Colonic mucosa (tissue), 4 donors: Measurements from ENCODE around the gene GALNS. TPM values are rescaled to one million over a fixed set of nuclear protein-coding genes. Genes with fewer than 3 reads are reported as not detected.

ENCODE experiments used
- DNase-seq: peaks from one replicate; pipeline ENCODE4 v3.0.0-alpha.2; 2020
- H3K27ac ChIP-seq: fragments of 200-600 bp; one replicate; pipeline ENCODE4 v1.8.0; 2021
- H3K27me3 ChIP-seq: fragments of 200-600 bp; one replicate; pipeline ENCODE4 v1.8.0; 2021
- H3K36me3 ChIP-seq: fragments of 200-600 bp; one replicate; pipeline ENCODE4 v1.8.0; 2021
- H3K4me1 ChIP-seq: fragments of 200-600 bp; one replicate; pipeline ENCODE4 v1.8.0; 2021; ENCODE audit warnings: mild to moderate bottlenecking
- H3K4me3 ChIP-seq: fragments of 200-600 bp; one replicate; pipeline ENCODE4 v1.8.0; 2021
- H3K9ac ChIP-seq, 2 donors: one replicate each; pipeline ENCODE4 v1.7.0; 2013; ENCODE audit warnings: control low read depth in 2 of 2, low read depth in 2 of 2, low read length in 2 of 2
- H3K9me3 ChIP-seq: fragments of 200-600 bp; one replicate; pipeline ENCODE4 v1.8.0; 2021
- CTCF ChIP-seq: fragments of 200-600 bp; IDR thresholded peaks from one replicate; pipeline ENCODE4 v1.8.0; 2022; ENCODE audit warnings: antibody characterized with exemption, mild to moderate bottlenecking
- intact Hi-C: fragments of 100-400 bp; cut with DNase I; formaldehyde crosslinking; loops from one replicate; pipeline ENCODE4 v1.14.1; 2022
- total RNA-seq, 2 donors: library from RNA; stranded (reverse); fragmentation: NEBNext Ultra II Directional in 1 of 2; extraction: Animal tissue kit (Norgen Biotek cat#: 25700) in 1 of 2; gene quantifications; one replicate each; pipeline ENCODE4 v1.2.1, GENCODE V29; 2021
- donor health status: healthy.
- donor health status: DM: no; HTN: no; CAD: no.
- donor health status: DM: no; HTN: no; CAD: no.

GALNS gene
- total RNA-seq, 2 donors from 2014 or later, result 22.8 to 44.5 TPM

DNA sequence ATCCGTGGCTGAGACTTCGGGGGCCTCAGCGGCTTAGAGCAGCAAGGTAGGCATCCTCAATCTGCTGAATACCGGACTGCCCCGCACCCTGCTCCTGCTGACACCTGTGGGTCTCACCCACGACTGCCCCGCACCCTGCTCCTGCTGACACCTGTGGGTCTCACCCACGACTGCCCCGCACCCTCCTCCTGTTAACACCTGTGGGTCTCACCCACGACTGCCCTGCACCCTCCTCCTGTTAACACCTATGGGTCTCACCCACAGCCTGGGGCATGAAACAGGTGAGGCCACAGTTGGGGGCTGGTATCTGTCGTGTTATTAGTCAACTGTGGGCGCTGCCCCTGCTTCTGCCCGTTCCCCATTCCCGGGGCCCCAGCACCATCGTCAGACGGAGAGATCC is 46.0 kb upstream of the GALNS start:
- H3K27me3 ChIP-seq, result no peaks in the 10 kb centered on the region
- no peaks in the 10 kb centered on the region for H3K4me1 ChIP-seq
- no peaks in the 10 kb centered on the region for H3K36me3 ChIP-seq
- no peak overlapping the region for H3K27ac ChIP-seq
- intact Hi-C loops, result no loop called here
- no peak overlapping the region for H3K4me3 ChIP-seq
- TF ChIP-seq CTCF, result no peak
- H3K9me3 ChIP-seq, result no peaks in the 10 kb centered on the region
- DNase-seq, result no peak
- H3K9ac ChIP-seq, result no peak overlapping the region

DNA sequence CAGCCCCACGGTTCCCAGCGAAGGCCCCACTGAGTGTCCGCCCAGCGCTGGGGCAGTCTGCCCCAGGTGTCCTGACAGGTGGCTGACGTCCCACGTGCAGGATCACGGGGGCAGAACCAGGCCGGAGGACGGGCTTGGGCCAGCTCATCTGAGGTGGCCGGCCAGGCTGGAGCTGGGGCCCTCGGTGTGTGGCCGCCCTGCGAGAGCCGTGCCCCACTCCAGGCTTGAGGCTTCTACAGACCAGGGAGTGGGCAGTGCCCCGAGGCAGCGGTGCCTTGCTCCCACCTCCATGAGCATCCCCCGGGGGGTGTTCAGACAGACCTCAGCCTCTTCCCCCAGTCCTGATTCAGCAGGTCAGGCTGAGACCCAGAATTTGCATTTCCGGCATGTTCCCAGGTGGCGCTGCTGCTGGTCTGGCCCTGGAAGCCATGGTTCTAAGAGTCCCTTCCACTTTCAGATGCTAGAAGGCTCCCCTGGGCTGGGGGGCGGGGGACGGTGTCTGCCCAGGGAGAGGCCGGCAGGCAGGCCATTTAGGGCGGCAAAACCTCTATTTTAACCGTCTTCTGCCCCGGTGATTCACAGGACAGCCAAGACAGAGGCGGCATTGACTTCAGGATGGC is 45.1 kb upstream of the GALNS start:
- Histone ChIP-seq H3K4me3 (no peak overlapping the region), H3K27me3 (no peaks in the 10 kb centered on the region), H3K4me1 (no peaks in the 10 kb centered on the region), H3K9ac (no peak overlapping the region), H3K9me3 (no peaks in the 10 kb centered on the region), H3K36me3 (no peaks in the 10 kb centered on the region), H3K27ac (no peak overlapping the region)
- TF ChIP-seq CTCF, result no peak
- intact Hi-C loops, result no loop called here
- DNase-seq, result no peak

DNA sequence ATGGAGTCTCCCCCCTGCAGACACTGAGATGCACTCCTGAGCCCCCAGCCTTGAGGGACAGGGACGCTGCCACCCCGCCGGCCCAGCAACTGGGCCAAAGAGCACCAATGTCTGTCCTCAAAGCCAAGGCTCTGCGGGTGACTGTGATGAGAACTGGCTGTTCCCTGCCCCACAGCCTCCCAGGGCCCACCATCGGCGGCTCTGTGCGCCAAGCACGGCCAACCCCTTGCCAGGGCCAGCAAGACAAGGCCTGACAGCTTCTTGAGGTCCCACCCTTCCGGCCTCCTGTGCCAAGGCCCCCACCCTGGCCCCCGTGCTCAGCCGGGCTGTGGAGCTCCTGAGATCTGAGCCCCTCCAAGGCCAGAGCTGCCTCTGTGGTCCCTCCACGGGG is 43.9 kb upstream of the GALNS start:
- Histone ChIP-seq H3K27ac (no peak overlapping the region), H3K9me3 (no peaks in the 10 kb centered on the region), H3K27me3 (no peaks in the 10 kb centered on the region), H3K9ac (no peak overlapping the region), H3K36me3 (no peaks in the 10 kb centered on the region), H3K4me1 (no peaks in the 10 kb centered on the region), H3K4me3 (no peak overlapping the region)
- DNase-seq, result no peak
- no peak for TF ChIP-seq CTCF
- intact Hi-C loops, result no loop called here

DNA sequence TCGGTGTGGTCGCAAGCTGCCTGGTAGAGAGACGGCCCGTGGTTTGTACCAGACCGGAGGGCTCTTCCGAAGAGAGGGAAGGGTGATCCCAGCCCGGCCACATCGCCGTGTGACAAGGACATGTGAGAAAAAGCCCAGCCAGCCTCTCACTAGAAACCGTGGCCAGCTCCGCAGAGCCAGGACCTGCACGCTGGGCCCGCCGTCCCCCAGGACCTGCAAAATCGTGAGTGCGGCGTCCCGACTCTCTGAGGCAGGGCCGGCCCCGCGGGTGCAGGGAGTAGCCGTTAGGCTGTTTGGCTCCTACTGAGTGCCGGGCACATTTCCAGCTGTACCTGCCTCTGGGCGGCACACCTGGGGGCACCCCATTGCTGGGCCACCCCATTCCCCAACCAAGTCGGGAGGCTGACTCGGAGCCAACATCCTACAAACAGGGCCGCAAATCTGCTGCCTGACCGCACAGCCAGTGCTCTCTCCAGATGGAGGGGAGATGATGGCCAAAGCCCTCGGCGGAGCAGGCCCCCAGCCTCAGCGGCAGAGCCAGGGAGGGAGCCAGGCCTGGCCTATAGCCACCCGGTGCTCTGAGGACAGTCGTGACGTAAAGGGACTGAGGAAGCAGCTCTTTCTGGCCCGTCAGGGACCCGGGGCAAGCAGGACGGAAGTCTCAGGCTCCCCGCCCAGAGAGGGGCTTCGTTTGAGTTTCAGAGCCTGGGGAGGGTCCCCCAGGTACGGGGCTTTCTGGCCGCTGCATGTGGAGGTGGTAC is 43.3 kb upstream of the GALNS start:
- H3K27ac ChIP-seq, result no peak overlapping the region
- DNase-seq, result no peak
- TF ChIP-seq CTCF, result no peak
- no peaks in the 10 kb centered on the region for H3K4me1 ChIP-seq
- H3K9me3 ChIP-seq, result no peaks in the 10 kb centered on the region
- no peak overlapping the region for H3K4me3 ChIP-seq
- H3K9ac ChIP-seq, result no peak overlapping the region
- H3K27me3 ChIP-seq, result no peaks in the 10 kb centered on the region
- intact Hi-C loops, result no loop called here
- H3K36me3 ChIP-seq, result no peaks in the 10 kb centered on the region

DNA sequence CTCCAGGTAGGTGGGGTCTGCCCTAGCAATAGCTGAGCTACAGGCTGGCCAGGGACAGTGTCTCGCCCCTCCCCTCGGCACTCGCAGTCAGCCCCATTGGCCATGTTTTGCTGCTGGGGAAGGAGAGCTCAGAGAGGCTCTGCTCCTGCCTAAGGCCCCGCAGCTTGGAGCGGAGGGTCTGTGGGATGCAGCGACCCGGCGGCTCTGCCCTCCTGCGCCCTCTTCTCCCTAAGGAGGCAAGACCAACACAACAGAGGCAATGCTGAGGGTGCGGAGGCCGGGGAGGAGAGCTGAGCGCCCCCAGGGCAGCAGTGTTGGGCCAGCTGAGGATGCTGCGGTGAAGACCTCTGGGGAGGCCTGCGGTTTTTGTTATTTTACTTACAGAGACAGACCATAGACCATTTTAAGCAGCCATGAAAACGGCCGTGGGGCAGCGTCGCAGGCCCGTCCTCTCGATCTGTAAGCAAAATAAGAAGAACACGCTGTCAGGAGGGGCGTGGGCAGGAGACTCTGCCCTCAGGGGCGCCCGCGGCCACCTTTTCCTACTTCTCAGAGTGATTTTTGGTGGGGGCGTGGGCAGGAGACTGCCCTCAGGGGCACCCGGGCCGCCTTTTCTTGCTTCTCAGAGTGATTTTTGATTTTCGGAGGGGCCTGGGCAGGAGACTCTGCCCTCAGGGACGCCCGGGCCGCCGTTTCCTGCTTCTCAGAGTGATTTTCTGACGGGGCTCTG is 41.1 kb upstream of the GALNS start:
- DNase-seq, result no peak
- no peaks in the 10 kb centered on the region for H3K4me1 ChIP-seq
- no peak for TF ChIP-seq CTCF
- H3K27me3 ChIP-seq, result no peaks in the 10 kb centered on the region
- H3K36me3 ChIP-seq, result no peaks in the 10 kb centered on the region
- H3K9ac ChIP-seq, result no peak overlapping the region
- intact Hi-C loops, result no loop called here
- H3K27ac ChIP-seq, result no peak overlapping the region
- no peaks in the 10 kb centered on the region for H3K9me3 ChIP-seq
- H3K4me3 ChIP-seq, result no peak overlapping the region
